ENCODE measurements around the gene TUT1. TPM values are rescaled to one million over a fixed set of nuclear protein-coding genes. Genes with fewer than 3 reads are reported as not detected.
A peak's percentile ranks its signal among the peaks of the same experiment; 100 is the strongest.

Gene TUT1
- polyA plus RNA-seq, 1 experiment: 9.9 TPM

DNA sequence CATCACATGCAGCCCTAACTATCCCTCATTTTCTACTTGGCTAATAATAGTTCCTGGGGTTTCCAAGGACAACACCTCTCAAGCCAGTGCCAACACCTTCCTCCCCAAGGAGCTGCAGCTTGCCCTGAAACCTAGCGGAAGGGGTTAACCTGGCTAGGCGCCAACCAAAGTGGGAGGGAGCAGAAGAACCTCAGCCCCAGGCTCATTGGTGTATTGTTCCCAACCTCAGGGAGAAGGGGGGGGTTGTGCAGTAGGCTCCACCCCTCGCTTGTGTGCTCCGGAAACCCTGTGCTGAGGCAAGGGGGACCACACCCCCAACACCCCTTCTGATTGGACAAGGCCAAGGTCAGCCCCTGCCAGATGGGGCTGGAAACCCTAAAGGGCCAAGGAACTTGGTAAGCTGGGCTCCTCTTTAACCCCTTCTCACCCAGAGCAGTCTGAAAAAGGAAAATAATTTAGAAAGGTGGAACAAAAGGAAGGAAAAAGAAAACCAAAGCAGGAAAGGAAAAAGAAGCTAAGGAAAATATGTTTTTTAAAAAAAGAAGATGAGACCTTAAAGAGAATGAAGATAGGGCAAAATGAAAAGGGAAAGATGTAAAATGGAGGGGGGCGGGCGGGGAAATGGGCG, 7.9 kb upstream of the TUT1 start:
- TF ChIP-seq, protein P1, sequence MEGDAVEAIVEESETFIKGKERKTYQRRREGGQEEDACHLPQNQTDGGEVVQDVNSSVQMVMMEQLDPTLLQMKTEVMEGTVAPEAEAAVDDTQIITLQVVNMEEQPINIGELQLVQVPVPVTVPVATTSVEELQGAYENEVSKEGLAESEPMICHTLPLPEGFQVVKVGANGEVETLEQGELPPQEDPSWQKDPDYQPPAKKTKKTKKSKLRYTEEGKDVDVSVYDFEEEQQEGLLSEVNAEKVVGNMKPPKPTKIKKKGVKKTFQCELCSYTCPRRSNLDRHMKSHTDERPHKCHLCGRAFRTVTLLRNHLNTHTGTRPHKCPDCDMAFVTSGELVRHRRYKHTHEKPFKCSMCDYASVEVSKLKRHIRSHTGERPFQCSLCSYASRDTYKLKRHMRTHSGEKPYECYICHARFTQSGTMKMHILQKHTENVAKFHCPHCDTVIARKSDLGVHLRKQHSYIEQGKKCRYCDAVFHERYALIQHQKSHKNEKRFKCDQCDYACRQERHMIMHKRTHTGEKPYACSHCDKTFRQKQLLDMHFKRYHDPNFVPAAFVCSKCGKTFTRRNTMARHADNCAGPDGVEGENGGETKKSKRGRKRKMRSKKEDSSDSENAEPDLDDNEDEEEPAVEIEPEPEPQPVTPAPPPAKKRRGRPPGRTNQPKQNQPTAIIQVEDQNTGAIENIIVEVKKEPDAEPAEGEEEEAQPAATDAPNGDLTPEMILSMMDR (IDR thresholded peaks at IDR 0.05; ENCODE audit: insufficient read depth, low read depth, low read length): no peak
- no peaks in the 10 kb centered on the region for H3K27me3 ChIP-seq (ENCODE audit: control insufficient read depth, insufficient read depth, low read length)
- ChIA-PET POLR2A (no interaction called here), CTCF (interaction anchor here (0.6 to 2.2 kb wide), 7 partner anchors 12 to 204 kb away, joined by 3 to 8 read pairs (median 4); no protein-coding TSS in a partner anchor)
- DNase-seq (ENCODE audit: low read depth): peak; percentile 91
- peak overlapping the region; percentile 96 for H3K4me3 ChIP-seq (ENCODE audit: low read depth, low read length)
- peaks cover 28% of the 10 kb centered on the region for H3K36me3 ChIP-seq (ENCODE audit: control insufficient read depth, insufficient read depth, low read length)

DNA sequence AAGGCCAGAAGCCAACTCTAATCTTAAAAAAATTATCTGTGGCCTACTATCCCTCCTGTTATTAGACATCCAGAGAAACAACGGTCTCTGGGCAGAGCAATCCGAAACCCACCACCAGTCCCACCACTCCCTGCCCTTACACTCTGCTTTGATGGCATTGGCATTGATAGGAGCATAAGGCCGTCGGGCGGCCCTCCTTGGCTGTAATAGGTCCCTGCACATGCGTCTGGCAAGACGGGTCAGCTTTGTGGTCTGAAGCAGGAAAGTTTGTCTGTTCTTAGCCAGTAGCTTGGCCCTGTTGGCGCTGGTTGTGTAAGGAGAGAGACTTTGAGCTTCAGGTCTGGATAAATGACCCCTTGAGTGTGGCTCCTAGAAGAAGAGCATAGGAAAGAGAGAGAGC, 3.8 kb upstream of the TUT1 start:
- Histone ChIP-seq H3K36me3 (ENCODE audit: control insufficient read depth, insufficient read depth, low read length) (peaks cover 29% of the 10 kb centered on the region), H3K4me3 (ENCODE audit: low read depth, low read length) (no peak overlapping the region), H3K27me3 (ENCODE audit: control insufficient read depth, insufficient read depth, low read length) (no peaks in the 10 kb centered on the region)
- ChIA-PET POLR2A (no interaction called here), CTCF (interaction anchor here (2.1 to 2.7 kb wide), 3 partner anchors 16 to 201 kb away, joined by 6 to 14 read pairs (median 10); partner anchors contain the start of gene EML3)
- DNase-seq (ENCODE audit: low read depth): no peak
- TF ChIP-seq, protein P1 (IDR thresholded peaks at IDR 0.05; ENCODE audit: insufficient read depth, low read depth, low read length): no peak

DNA sequence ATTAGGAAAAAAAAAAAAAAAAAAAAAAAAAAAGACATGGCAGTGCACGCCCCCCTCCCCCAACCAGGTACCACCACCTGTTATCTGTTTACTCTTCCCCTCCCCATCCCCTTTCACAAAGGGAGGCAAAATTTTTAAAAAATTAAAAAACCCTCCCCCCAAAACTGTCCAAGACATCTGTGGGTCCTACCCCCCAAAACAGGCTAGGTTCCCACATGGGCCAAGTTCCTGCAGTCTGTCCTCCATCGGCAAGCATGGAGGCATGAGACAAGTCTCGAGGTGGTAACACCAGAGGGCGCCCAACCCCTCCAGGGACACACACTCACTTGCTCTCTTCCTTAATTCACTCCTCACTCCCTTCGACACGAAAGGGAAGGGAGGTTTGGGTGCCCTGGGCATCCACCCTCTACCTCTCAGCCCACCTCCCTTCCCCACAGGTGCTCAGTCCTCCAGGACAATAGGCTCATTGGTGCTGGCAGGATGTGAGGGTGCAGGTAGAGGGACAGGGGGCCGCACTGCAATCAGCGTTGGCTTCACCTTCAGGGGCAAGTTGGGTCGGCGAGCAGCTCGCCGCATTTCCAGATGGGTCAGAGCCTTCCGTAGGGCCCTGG, 2.2 kb upstream of the TUT1 start:
- no peak for DNase-seq (ENCODE audit: low read depth)
- Histone ChIP-seq H3K27me3 (ENCODE audit: control insufficient read depth, insufficient read depth, low read length) (no peaks in the 10 kb centered on the region), H3K4me3 (ENCODE audit: low read depth, low read length) (no peak overlapping the region), H3K36me3 (ENCODE audit: control insufficient read depth, insufficient read depth, low read length) (peaks cover 29% of the 10 kb centered on the region)
- POLR2A ChIA-PET: no interaction called here
- TF ChIP-seq, protein P1 (IDR thresholded peaks at IDR 0.05; ENCODE audit: insufficient read depth, low read depth, low read length): peak; percentile 73
- CTCF ChIA-PET: interaction anchor here (0.8 to 3.2 kb wide), 14 partner anchors 15 to 199 kb away, joined by 3 to 16 read pairs (median 7); partner anchors contain the start of genes C11orf98, CSKMT, EML3 and LRRN4CL

DNA sequence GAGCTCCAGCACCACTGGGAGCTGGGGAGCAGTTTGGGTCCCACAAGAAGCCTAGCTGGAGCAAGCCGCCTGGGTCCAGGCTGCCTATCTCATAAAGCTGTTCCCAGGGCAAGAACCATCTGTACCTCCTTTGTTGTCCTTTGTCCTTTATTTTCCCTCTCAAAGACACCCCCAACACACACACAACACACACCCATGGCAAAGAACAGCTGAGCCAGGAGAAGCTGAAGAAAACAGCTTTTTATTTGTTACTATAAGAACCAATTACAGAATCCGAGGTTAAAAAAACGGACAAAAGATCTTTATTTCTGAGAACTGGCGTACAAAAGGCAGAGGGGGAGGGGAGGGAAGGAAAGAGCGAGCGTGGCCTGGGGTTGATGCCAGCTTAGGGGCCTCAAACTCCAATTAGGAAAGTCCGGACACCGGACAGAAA, 1.7 kb upstream of the TUT1 start:
- TF ChIP-seq, protein P1 (IDR thresholded peaks at IDR 0.05; ENCODE audit: insufficient read depth, low read depth, low read length): no peak
- Histone ChIP-seq H3K27me3 (ENCODE audit: control insufficient read depth, insufficient read depth, low read length) (no peaks in the 10 kb centered on the region), H3K4me3 (ENCODE audit: low read depth, low read length) (no peak overlapping the region), H3K36me3 (ENCODE audit: control insufficient read depth, insufficient read depth, low read length) (peaks cover 31% of the 10 kb centered on the region)
- ChIA-PET POLR2A (no interaction called here), CTCF (interaction anchor here (1.1 to 3.2 kb wide), 12 partner anchors 28 to 202 kb away, joined by 3 to 16 read pairs (median 6); partner anchors contain the start of genes C11orf98, CSKMT, INTS5 and LRRN4CL)
- DNase-seq (ENCODE audit: low read depth): no peak

DNA sequence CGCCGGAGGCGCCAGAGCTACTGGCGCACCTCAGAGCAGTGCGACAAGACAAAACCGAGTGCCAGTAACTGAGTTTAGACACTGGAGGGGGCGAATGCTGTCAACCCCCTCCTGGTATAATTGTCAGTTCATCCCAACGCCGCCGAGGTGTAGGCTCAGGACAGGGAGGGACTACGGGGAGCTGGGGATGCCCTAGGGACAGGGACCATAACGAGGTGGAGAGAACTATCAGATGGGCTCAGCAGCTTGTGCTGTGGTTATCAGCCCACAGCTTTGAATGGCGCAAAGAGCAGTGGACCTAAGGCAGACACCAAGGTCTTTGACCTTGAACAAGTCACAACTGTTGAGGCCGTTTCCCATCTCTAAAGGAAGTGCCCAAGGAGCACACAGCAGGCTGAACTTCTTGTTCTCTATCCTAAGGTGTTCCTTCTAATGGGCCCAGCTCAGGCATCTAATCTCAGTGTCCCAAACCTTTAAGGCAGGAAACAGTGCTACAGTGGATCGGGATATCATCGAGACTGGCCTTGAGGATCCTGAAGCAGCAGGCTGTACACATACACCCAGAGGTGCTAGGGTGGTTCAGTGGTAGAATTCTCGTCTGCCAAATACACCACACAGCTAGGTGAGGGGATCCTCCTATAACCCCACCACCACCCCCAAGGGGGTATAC, 958 bp upstream of the TUT1 start:
- CTCF ChIA-PET: interaction anchor here (1.1 to 3.2 kb wide), 20 partner anchors 9 to 212 kb away, joined by 3 to 16 read pairs (median 6); partner anchors contain the start of genes B3GAT3, C11orf98, CSKMT and INTS5

More for the DNA sequence above, 958 bp upstream of the TUT1 start:
- no peak for DNase-seq (ENCODE audit: low read depth)
- H3K27me3 ChIP-seq (ENCODE audit: control insufficient read depth, insufficient read depth, low read length): no peaks in the 10 kb centered on the region
- POLR2A ChIA-PET: interaction anchor here (0.6 to 1.5 kb wide), 5 partner anchors 9 to 249 kb away, joined by 3 to 25 read pairs (median 10); partner anchors contain the start of genes C11orf98, CSKMT, EEF1G and MTA2
- peak overlapping the region; percentile 47 for H3K4me3 ChIP-seq (ENCODE audit: low read depth, low read length)
- peaks cover 24% of the 10 kb centered on the region for H3K36me3 ChIP-seq (ENCODE audit: control insufficient read depth, insufficient read depth, low read length)
- TF ChIP-seq, protein P1 (IDR thresholded peaks at IDR 0.05; ENCODE audit: insufficient read depth, low read depth, low read length): no peak
